Right lobe of liver (tissue), 4 donors: ENCODE results near the gene SIK2.

Source experiments
- POLR2A ChIP-seq: fragments of 450-650 bp; IDR thresholded peaks from one replicate; pipeline ENCODE4 v1.6.1; 2017; ENCODE audit warnings: antibody characterized with exemption, mild to moderate bottlenecking
- TF ChIP-seq, protein P1 (sequence below), 4 donors: fragments of 200-600 bp in 3 of 4; fragments of 450-650 bp in 1 of 4; IDR thresholded peaks; one replicate each; pipeline versions ENCODE4 v1.5.1 to v1.8.0; 2016 to 2022; ENCODE audit warnings: antibody characterized with exemption in 4 of 4, mild to moderate bottlenecking in 2 of 4
- donor health status: DM: no; HTN: no; CAD: no.
- donor health status: DM: no; HTN: no; CAD: no.
- donor health status: DM: no; HTN: yes; CAD: no.

DNA sequence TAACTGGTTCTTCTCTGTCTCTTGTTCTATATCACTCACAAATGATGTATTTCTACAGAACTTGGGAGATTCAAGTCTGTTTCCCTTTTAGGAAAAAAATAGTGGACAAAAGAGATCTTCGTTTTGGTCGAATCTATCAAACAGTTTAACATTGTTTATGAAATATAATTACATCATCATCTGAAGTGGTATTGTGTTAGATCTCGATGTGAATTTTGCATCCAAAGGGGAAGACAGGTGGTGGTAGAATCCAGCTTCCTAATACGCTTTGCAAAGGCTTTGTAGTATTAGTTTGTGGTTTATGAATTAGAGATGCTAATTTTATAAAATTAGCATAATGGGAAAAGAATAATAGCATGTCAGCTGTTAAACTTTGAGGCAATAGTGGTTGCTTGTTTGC is 3.4 kb downstream of the SIK2 start:
- TF ChIP-seq, protein P1, sequence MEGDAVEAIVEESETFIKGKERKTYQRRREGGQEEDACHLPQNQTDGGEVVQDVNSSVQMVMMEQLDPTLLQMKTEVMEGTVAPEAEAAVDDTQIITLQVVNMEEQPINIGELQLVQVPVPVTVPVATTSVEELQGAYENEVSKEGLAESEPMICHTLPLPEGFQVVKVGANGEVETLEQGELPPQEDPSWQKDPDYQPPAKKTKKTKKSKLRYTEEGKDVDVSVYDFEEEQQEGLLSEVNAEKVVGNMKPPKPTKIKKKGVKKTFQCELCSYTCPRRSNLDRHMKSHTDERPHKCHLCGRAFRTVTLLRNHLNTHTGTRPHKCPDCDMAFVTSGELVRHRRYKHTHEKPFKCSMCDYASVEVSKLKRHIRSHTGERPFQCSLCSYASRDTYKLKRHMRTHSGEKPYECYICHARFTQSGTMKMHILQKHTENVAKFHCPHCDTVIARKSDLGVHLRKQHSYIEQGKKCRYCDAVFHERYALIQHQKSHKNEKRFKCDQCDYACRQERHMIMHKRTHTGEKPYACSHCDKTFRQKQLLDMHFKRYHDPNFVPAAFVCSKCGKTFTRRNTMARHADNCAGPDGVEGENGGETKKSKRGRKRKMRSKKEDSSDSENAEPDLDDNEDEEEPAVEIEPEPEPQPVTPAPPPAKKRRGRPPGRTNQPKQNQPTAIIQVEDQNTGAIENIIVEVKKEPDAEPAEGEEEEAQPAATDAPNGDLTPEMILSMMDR (IDR thresholded peaks at IDR 0.05) = peak in 2 of 4 donors; percentile 11 to 31
- no peak for TF ChIP-seq POLR2A
